Epithelial cell of esophagus (primary cell): ENCODE data around the gene SMARCA1.
"Not testable (repeated sequence)": the region's sequence is repeated elsewhere in the genome, so short reads cannot be mapped to it uniquely, and the experiment has no call there.

Experiments
- DNase-seq: peaks from one replicate; pipeline ENCODE4 v3.0.0; 2010; ENCODE audit warnings: low read depth
- H3K4me3 ChIP-seq: 2 replicates; pipeline ENCODE4 v1.5.1; 2011; ENCODE audit warnings: mild to moderate bottlenecking, low read length, control low read depth
- CTCF ChIP-seq: IDR thresholded peaks from 2 replicates; pipeline ENCODE4 v1.5.1; 2011; ENCODE audit warnings: low read depth, mild to moderate bottlenecking, low read length, control low read depth, inconsistent platforms; ENCODE audit not compliant: insufficient read depth; ENCODE audit errors: missing control alignments

Gene SMARCA1

GRCh38 chrX:129561453-129561852, 38.2 kb upstream of the SMARCA1 start:
- no peak for TF ChIP-seq CTCF
- no peak overlapping the region for H3K4me3 ChIP-seq
- DNase-seq: no peak

GRCh38 chrX:129559783-129560182, 36.5 kb upstream of the SMARCA1 start:
- no peak overlapping the region for H3K4me3 ChIP-seq
- no peak for DNase-seq
- TF ChIP-seq CTCF: no peak

- DNase-seq: no peak
- no peak overlapping the region for H3K4me3 ChIP-seq
- no peak for TF ChIP-seq CTCF
These were observed 34.7 kb upstream of the SMARCA1 start for GRCh38 chrX:129557844-129558480.

- no peak for DNase-seq
- no peak overlapping the region for H3K4me3 ChIP-seq
- TF ChIP-seq CTCF: no peak
These were observed 33.6 kb upstream of the SMARCA1 start for GRCh38 chrX:129556806-129557315.

GRCh38 chrX:129554816-129555215, 31.5 kb upstream of the SMARCA1 start:
- not testable (repeated sequence) for H3K4me3 ChIP-seq, DNase-seq

- no peak for TF ChIP-seq CTCF
- no peak overlapping the region for H3K4me3 ChIP-seq
- DNase-seq: no peak
These were observed 30.5 kb upstream of the SMARCA1 start for GRCh38 chrX:129553619-129554288.

GRCh38 chrX:129549124-129549523, 25.8 kb upstream of the SMARCA1 start:
- no peak for TF ChIP-seq CTCF
- no peak for DNase-seq
- no peak overlapping the region for H3K4me3 ChIP-seq
